MM.1S (cell line): ENCODE measurements around the gene ZNF346.

Experiments used
- CTCF ChIP-seq: fragments of 300-600 bp; sonication (generic); IDR thresholded peaks from 2 replicates; pipeline ENCODE4 v1.5.1; 2016; ENCODE audit warnings: antibody characterized with exemption, low read length, mixed read lengths
- EZH2phosphoT487 ChIP-seq: fragments of 300-600 bp; sonication (generic); IDR thresholded peaks from 2 replicates; pipeline ENCODE4 v1.6.1; 2018; ENCODE audit warnings: antibody characterized with exemption, low read length

- TF ChIP-seq EZH2phosphoT487: no peak
- no peak for TF ChIP-seq CTCF
These were observed 57.8 kb downstream of the ZNF346 start for GRCh38 chr5:177080265-177080664.
